ENCODE data around the gene PACRG. TPM values are rescaled to one million over a fixed set of nuclear protein-coding genes. Genes with fewer than 3 reads are reported as not detected.
"Not testable (repeated sequence)": the region's sequence is repeated elsewhere in the genome, so short reads cannot be mapped to it uniquely, and the experiment has no call there.

The PACRG gene
- total RNA-seq, 1 donor from 2014 or later = not detected

DNA sequence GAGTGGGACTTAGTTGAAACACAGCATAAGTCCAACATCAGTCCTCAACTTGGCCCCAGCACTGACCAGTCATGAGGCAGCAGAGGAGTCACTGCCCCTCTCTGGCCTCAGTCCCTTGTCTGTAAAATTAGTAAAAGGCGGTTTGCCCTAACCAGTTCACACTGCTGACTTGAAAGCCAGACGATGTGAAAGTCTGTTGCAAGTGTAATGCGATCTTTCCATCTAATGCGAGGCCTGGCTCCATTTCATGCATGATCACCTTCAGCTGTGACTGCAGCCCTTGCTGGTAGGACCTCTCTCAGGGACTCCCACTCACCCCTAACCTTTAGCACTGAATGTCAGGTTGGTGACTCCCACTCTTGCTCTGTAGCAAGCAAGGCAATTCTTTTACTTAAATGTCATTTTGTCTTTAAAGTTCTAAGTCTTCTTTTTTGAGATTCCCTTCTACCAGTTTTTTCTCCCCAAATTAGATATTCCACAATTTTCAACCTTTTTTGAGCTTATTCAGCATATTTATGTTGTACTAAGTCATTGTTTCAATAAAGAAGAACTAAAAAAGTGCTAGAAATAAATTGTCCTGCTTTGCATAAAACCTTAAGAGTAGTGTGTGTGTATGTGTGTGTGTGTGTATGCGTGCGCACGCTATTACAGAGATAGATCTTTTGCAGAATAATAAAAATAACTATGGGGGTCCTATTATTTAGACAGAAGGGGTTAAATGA lies 245.5 kb downstream of the PACRG start:
- Mint-ChIP-seq H3K9me3 (peaks cover 32% of the 10 kb centered on the region), H3K36me3 (ENCODE audit: low read depth) (no peaks in the 10 kb centered on the region), H3K4me1 (ENCODE audit: low read depth) (no peaks in the 10 kb centered on the region), H3K27ac (no peak overlapping the region), H3K4me3 (ENCODE audit: low read depth) (no peak overlapping the region), H3K27me3 (ENCODE audit: low read depth) (no peaks in the 10 kb centered on the region)
- intact Hi-C loops (cut with micrococcal nuclease) = no loop called here
- no peak for DNase-seq (ENCODE audit: low spot score)

DNA sequence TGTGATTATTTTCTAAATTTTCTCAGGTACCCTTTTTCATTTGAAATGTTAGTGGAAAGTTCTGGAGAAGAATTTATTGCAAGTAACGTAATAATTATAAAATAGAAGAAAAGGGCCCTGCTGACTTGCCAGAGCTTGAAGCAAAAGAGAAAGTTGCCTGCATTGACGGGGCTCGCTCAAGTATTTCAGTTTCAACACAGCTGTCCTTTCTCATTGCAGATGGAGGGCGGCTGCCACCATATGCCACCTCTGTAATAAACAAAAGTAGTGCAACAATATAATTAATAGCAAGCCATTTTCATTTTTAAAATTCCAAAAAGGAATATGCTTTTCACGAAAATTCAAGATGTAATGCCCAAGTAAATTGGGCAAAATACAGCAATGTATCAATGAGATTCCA lies 246.2 kb downstream of the PACRG start:
- intact Hi-C loops (cut with micrococcal nuclease) = no loop called here
- no peak overlapping the region for H3K27ac Mint-ChIP-seq
- H3K27me3 Mint-ChIP-seq (ENCODE audit: low read depth) = no peaks in the 10 kb centered on the region
- DNase-seq (ENCODE audit: low spot score) = no peak
- no peaks in the 10 kb centered on the region for H3K36me3 Mint-ChIP-seq (ENCODE audit: low read depth)
- no peaks in the 10 kb centered on the region for H3K4me1 Mint-ChIP-seq (ENCODE audit: low read depth)
- no peak overlapping the region for H3K4me3 Mint-ChIP-seq (ENCODE audit: low read depth)
- H3K9me3 Mint-ChIP-seq = peaks cover 31% of the 10 kb centered on the region

DNA sequence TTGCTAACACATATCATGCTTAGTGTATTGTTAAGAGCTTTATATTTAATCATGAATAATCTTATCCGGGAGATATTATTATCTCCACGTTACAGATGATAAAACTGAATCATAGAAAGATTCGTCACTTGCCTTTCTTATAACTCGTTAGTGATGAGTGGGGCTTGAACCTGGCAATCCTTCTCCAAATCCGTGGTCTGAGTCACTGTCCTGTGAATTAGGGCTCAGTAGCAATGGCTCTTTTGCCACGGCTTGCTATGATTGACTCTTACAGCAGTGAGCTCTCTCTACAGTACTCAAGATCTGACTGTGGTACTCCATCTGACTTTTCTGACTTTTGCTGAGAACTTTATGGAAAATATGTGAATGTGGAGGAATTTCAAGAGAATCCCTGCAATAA lies 246.9 kb downstream of the PACRG start:
- Mint-ChIP-seq H3K4me3 (ENCODE audit: low read depth) (no peak overlapping the region), H3K9me3 (peaks cover 24% of the 10 kb centered on the region), H3K36me3 (ENCODE audit: low read depth) (no peaks in the 10 kb centered on the region), H3K27ac (no peak overlapping the region), H3K4me1 (ENCODE audit: low read depth) (no peaks in the 10 kb centered on the region), H3K27me3 (ENCODE audit: low read depth) (no peaks in the 10 kb centered on the region)
- no peak for DNase-seq (ENCODE audit: low spot score)
- intact Hi-C loops (cut with micrococcal nuclease) = no loop called here

DNA sequence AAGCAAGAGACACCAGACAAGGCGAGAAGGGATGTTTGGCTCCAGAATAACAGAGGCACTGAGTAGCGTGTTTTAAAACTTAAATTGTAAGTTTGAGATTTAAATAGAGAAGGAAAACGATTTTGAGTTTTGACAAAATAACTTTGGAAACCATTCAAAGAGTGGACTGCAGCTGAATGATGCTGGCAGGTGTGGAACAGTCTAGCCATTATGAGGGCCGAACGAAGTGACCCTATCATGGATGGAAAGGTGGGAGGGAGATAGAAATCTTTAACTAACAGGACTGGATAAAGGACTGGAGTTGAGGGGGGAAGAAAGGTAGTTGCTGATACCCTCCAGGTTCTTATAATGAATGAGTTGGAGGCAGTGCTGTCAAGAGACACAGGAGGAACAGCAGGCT lies 248.4 kb downstream of the PACRG start:
- H3K4me3 Mint-ChIP-seq (ENCODE audit: low read depth) = no peak overlapping the region
- no peaks in the 10 kb centered on the region for H3K4me1 Mint-ChIP-seq (ENCODE audit: low read depth)
- H3K9me3 Mint-ChIP-seq = peaks cover 18% of the 10 kb centered on the region
- H3K36me3 Mint-ChIP-seq (ENCODE audit: low read depth) = no peaks in the 10 kb centered on the region
- no peak overlapping the region for H3K27ac Mint-ChIP-seq
- intact Hi-C loops (cut with micrococcal nuclease) = no loop called here
- no peaks in the 10 kb centered on the region for H3K27me3 Mint-ChIP-seq (ENCODE audit: low read depth)
- no peak for DNase-seq (ENCODE audit: low spot score)

DNA sequence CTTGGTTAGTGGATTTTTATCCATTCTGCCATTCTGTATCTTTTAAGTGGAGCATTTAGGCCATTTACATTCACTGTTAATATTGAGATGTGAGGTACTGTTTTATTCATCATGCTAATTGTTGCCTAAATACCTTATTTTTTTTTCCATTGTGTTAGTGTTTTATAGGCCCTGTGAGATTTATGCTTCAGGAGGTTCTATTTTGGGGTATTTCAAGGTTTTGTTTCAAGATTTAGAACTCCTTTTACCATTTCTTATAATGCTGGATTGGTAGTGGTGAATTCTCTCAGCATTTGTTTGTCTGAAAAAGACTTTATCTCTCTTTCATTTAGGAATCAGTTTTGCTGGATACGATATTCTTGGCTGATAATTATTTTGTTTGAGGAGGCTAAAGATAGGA lies 255.5 kb downstream of the PACRG start:
- intact Hi-C loops (cut with micrococcal nuclease); H3K4me1 Mint-ChIP-seq (ENCODE audit: low read depth); H3K4me3 Mint-ChIP-seq (ENCODE audit: low read depth); H3K27ac Mint-ChIP-seq; H3K36me3 Mint-ChIP-seq (ENCODE audit: low read depth); DNase-seq (ENCODE audit: low spot score); H3K27me3 Mint-ChIP-seq (ENCODE audit: low read depth): not testable (repeated sequence)
- H3K9me3 Mint-ChIP-seq = peaks cover 18% of the 10 kb centered on the region

DNA sequence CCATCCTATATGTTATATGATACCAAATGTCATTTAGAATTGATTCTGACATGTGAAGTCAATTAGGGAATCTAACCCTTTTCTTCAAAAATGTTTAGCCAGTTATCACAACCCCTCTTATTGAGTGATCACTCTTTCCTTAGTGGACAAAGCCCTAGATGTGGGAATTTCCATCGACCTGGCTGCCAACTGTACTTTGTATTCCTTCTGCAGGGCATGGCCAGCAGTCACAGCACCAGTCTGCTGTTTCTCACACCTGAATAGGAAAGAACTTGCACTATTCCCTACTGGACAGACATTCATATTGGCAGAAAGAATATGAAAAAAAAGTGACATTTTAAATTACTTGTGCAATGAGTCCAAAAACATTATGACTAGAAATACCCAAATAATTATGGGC lies 271.0 kb downstream of the PACRG start:
- Mint-ChIP-seq H3K4me1 (ENCODE audit: low read depth) (peaks cover 1% of the 10 kb centered on the region), H3K36me3 (ENCODE audit: low read depth) (no peaks in the 10 kb centered on the region), H3K27me3 (ENCODE audit: low read depth) (no peaks in the 10 kb centered on the region), H3K9me3 (peaks cover 4% of the 10 kb centered on the region), H3K4me3 (ENCODE audit: low read depth) (no peak overlapping the region), H3K27ac (no peak overlapping the region)
- intact Hi-C loops (cut with micrococcal nuclease) = no loop called here
- no peak for DNase-seq (ENCODE audit: low spot score)

DNA sequence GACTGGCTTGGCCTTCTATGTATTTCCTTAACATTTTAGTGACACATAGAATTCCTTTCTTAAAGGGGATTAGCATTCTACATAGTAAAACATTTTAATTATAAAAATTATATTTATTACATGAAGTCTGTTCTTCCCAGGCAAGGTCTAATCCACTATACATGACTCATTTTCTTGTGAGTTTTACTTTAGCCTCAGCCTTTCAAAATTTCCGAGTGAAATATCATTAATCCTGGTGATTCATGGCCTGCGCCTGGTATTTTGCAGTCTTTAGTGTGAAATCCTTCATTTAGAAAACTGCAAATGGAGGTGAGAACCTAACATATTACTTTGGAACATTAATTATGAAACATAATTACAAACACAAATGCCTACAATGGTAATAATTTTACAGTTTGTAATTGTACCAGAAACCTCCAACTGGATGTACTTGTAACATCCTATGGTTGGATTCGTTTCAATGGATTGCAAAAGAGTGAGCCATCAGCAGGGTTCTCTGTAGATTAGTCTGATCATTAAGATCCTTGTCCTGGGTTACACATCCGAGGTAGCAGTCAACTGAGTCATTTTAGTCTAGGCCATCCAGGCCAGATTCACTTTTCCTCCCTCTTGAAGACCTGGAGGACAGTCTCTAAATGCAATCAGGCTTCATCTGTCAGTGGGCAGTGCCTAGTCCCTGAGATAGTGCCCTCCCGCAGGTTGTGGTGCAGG lies 272.0 kb downstream of the PACRG start:
- no peaks in the 10 kb centered on the region for H3K36me3 Mint-ChIP-seq (ENCODE audit: low read depth)
- H3K27ac Mint-ChIP-seq = no peak overlapping the region
- H3K9me3 Mint-ChIP-seq = peaks cover 4% of the 10 kb centered on the region
- no peaks in the 10 kb centered on the region for H3K27me3 Mint-ChIP-seq (ENCODE audit: low read depth)
- no peak for DNase-seq (ENCODE audit: low spot score)
- no peak overlapping the region for H3K4me3 Mint-ChIP-seq (ENCODE audit: low read depth)
- H3K4me1 Mint-ChIP-seq (ENCODE audit: low read depth) = peaks cover 1% of the 10 kb centered on the region
- intact Hi-C loops (cut with micrococcal nuclease) = no loop called here

DNA sequence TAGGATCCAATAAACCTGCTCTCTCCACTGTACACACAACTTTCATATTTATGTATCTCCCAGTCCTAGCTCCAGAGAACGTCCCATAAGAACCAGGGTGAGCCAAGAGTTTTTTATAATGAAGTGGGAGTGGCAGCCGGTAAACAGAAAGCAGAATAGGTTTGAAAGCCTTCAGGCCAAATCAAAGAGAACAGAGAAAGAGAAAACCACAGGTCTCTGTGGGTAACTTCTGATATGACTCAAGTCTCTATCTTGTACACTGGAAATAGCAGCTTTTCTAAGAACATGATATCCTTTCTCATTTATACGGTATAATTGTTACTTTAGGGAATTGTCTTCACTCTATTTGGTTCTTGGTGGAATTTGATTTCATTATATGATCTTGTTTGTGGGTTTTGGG lies 273.6 kb downstream of the PACRG start:
- H3K27ac Mint-ChIP-seq = no peak overlapping the region
- intact Hi-C loops (cut with micrococcal nuclease) = no loop called here
- DNase-seq (ENCODE audit: low spot score) = no peak

DNA sequence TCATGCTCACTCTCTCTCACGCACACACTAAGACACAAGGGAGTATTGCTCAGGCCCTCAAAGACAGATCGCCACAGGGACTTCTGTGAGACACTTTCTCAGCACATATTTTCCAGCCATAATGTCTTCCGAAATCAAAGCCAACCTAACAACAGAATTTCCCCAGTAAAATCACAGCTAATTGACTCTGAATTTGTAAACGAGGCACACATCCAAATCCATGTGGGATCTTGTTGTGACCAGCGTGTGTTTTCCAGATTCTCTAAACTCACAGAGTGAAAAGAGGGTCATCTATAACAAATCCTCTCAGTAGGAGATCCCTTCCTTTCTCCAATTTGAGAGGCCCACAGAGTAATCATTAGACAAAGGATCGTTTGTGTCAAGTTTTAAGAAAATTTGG lies 280.4 kb downstream of the PACRG start:
- DNase-seq (ENCODE audit: low spot score) = no peak
- no peak overlapping the region for H3K4me3 Mint-ChIP-seq (ENCODE audit: low read depth)
- peaks cover 3% of the 10 kb centered on the region for H3K9me3 Mint-ChIP-seq
- no peak overlapping the region for H3K27ac Mint-ChIP-seq
- H3K36me3 Mint-ChIP-seq (ENCODE audit: low read depth) = no peaks in the 10 kb centered on the region
- H3K4me1 Mint-ChIP-seq (ENCODE audit: low read depth) = no peaks in the 10 kb centered on the region
- intact Hi-C loops (cut with micrococcal nuclease) = no loop called here
- H3K27me3 Mint-ChIP-seq (ENCODE audit: low read depth) = no peaks in the 10 kb centered on the region

More for the DNA sequence above, 273.6 kb downstream of the PACRG start:
- H3K27me3 Mint-ChIP-seq (ENCODE audit: low read depth) = no peaks in the 10 kb centered on the region
- H3K9me3 Mint-ChIP-seq = no peaks in the 10 kb centered on the region
- H3K4me3 Mint-ChIP-seq (ENCODE audit: low read depth) = no peak overlapping the region
- H3K4me1 Mint-ChIP-seq (ENCODE audit: low read depth) = peaks cover 1% of the 10 kb centered on the region
- no peaks in the 10 kb centered on the region for H3K36me3 Mint-ChIP-seq (ENCODE audit: low read depth)

DNA sequence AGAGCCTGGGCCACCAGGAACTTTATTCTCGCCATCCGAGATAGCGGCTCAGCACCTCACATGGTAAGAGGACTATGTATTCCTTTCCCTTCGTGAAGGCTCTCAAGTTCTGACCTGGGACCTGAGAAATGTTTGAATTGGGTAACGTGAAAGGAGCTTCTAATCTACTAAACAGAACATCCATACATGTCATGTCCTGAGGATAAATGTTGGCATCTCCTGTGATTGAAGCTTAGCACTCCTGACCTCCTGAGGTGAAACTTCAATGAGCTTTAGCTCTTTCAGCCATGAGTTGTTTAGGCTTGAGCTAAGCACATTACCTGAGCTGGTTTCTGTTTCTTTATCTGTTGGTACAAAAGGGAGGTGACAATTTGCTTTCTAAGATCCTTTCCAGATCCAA lies 280.9 kb downstream of the PACRG start:
- peaks cover 3% of the 10 kb centered on the region for H3K9me3 Mint-ChIP-seq

DNA sequence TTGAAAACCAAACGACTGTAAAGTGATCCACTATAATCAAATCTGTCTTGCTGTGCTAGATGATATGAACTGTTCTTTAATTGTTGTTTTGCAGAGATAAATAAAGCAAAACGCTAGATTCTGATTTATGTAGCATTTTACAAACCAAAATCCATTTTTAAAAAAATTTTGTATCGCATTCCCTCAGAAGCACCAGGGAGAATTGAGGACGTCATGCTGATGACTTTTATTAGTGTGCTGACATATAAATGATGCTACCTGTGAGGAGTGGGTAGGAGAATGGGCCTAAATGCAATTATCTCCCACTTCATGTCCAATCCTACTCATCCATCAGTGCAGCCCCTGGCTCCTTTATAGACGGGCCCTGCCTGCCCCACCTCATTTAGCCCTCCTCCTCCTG lies 282.4 kb downstream of the PACRG start:
- Mint-ChIP-seq H3K27me3 (ENCODE audit: low read depth) (no peaks in the 10 kb centered on the region), H3K27ac (no peak overlapping the region), H3K4me3 (ENCODE audit: low read depth) (no peak overlapping the region), H3K9me3 (peaks cover 3% of the 10 kb centered on the region), H3K36me3 (ENCODE audit: low read depth) (no peaks in the 10 kb centered on the region), H3K4me1 (ENCODE audit: low read depth) (no peaks in the 10 kb centered on the region)
- intact Hi-C loops (cut with micrococcal nuclease) = no loop called here
- DNase-seq (ENCODE audit: low spot score) = no peak

More for the DNA sequence above, 280.9 kb downstream of the PACRG start:
- intact Hi-C loops (cut with micrococcal nuclease) = no loop called here
- no peaks in the 10 kb centered on the region for H3K4me1 Mint-ChIP-seq (ENCODE audit: low read depth)
- H3K36me3 Mint-ChIP-seq (ENCODE audit: low read depth) = no peaks in the 10 kb centered on the region
- no peak overlapping the region for H3K27ac Mint-ChIP-seq
- no peaks in the 10 kb centered on the region for H3K27me3 Mint-ChIP-seq (ENCODE audit: low read depth)
- DNase-seq (ENCODE audit: low spot score) = no peak
- no peak overlapping the region for H3K4me3 Mint-ChIP-seq (ENCODE audit: low read depth)

DNA sequence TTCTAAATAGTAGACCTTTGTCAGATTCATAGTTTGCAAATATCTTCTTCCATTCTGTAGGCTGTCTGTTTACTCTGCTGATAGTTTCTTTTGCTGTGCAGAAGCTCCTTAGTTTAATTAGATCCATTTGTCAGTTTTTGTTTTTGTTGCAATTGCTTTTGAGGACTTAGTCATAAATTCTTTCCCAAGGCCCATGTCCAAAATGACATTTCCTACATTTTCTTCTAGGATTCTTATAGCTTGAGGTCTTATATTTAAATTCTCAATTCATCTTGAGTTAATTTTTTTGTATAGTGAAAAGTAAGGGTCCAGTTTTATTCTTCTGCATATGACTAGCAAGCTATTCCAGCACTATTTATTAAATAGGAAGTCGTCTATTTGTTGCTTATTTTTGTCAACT lies 287.0 kb downstream of the PACRG start:
- no peak for DNase-seq (ENCODE audit: low spot score)
- no peaks in the 10 kb centered on the region for H3K27me3 Mint-ChIP-seq (ENCODE audit: low read depth)
- peaks cover 3% of the 10 kb centered on the region for H3K9me3 Mint-ChIP-seq
- H3K36me3 Mint-ChIP-seq (ENCODE audit: low read depth) = no peaks in the 10 kb centered on the region
- no peak overlapping the region for H3K4me3 Mint-ChIP-seq (ENCODE audit: low read depth)
- H3K4me1 Mint-ChIP-seq (ENCODE audit: low read depth) = no peaks in the 10 kb centered on the region
- intact Hi-C loops (cut with micrococcal nuclease) = no loop called here
- H3K27ac Mint-ChIP-seq = no peak overlapping the region

DNA sequence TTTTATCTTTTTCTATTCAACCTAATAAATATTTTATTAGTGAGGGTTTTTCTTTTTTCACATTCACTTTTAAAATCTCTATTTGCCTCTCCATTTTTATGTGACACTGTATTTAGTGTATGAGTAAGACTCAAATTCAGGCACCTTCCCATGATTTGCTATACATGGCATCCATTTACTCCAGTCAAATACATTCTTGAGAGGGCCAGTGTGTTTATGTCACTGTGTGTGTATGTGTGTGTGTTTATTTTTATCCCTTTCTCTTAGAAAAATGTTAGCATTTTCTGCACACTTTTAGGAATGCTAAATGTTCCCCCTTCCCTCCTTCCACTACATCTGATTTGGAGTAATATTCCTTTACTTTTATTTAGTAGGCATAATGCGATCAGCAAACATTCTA lies 290.0 kb downstream of the PACRG start:
- no peaks in the 10 kb centered on the region for H3K36me3 Mint-ChIP-seq (ENCODE audit: low read depth)
- no peaks in the 10 kb centered on the region for H3K4me1 Mint-ChIP-seq (ENCODE audit: low read depth)
- H3K4me3 Mint-ChIP-seq (ENCODE audit: low read depth) = no peak overlapping the region
- peaks cover 16% of the 10 kb centered on the region for H3K9me3 Mint-ChIP-seq
- DNase-seq (ENCODE audit: low spot score) = no peak
- intact Hi-C loops (cut with micrococcal nuclease) = no loop called here
- no peak overlapping the region for H3K27ac Mint-ChIP-seq
- no peaks in the 10 kb centered on the region for H3K27me3 Mint-ChIP-seq (ENCODE audit: low read depth)

Data from activated T-helper 2 cell treated with anti-CD3 and anti-CD28 coated beads, Interferon-gamma antibody, Interleukin-2, Interleukin-4, amounts not matched to agents 10 μg/mL and 5 μg/mL and 100 μg/mL, durations not matched to agents 14 hours and 24 hours and 36 hours (primary cell).